GM18870 (cell line): Measurements from ENCODE around the gene TLR4.

Source experiments
- ATAC-seq: cut with Tn5 transposase; IDR thresholded peaks from one replicate; pipeline ENCODE4 v1.9.1; 2021; ENCODE audit warnings: moderate library complexity; ENCODE audit not compliant: unreplicated experiment

Gene TLR4

GRCh38 chr9:117742131-117742530 lies 37.9 kb downstream of the TLR4 start:
- no peak for ATAC-seq

GRCh38 chr9:117744369-117744768 lies 40.2 kb downstream of the TLR4 start:
- ATAC-seq: no peak

- ATAC-seq: no peak
Observed at GRCh38 chr9:117744856-117745389, 40.7 kb downstream of the TLR4 start.

GRCh38 chr9:117745598-117745997 lies 41.4 kb downstream of the TLR4 start:
- ATAC-seq: no peak

- ATAC-seq: no peak
Observed at GRCh38 chr9:117746263-117746662, 42.1 kb downstream of the TLR4 start.

GRCh38 chr9:117747386-117747970 lies 43.3 kb downstream of the TLR4 start:
- ATAC-seq: no peak

- ATAC-seq: no peak
Observed at GRCh38 chr9:117750401-117750800, 46.2 kb downstream of the TLR4 start.

- no peak for ATAC-seq
Observed at GRCh38 chr9:117752894-117753293, 48.7 kb downstream of the TLR4 start.

- ATAC-seq: no peak
Observed at GRCh38 chr9:117757561-117758190, 53.5 kb downstream of the TLR4 start.

GRCh38 chr9:117763314-117763713 lies 59.1 kb downstream of the TLR4 start:
- ATAC-seq: no peak

GRCh38 chr9:117768750-117769395 lies 64.7 kb downstream of the TLR4 start:
- no peak for ATAC-seq

- ATAC-seq: no peak
Observed at GRCh38 chr9:117771136-117771535, 66.9 kb downstream of the TLR4 start.

GRCh38 chr9:117772960-117773359 lies 68.8 kb downstream of the TLR4 start:
- no peak for ATAC-seq
